Coronary artery (tissue), 2 donors: ENCODE measurements around the gene ZNF419.
A peak's percentile ranks its signal among the peaks of the same experiment; 100 is the strongest.
"Not testable (repeated sequence)": the region's sequence is repeated elsewhere in the genome, so short reads cannot be mapped to it uniquely, and the experiment has no call there.

Source experiments
- DNase-seq: peaks from one replicate; pipeline ENCODE4 v3.0.0-alpha.2; 2017; ENCODE audit warnings: low spot score
- H3K27ac ChIP-seq, 2 donors: fragments of 200-600 bp; sonication (generic); one replicate each; pipeline ENCODE4 v1.5.1; 2016 to 2019
- H3K4me3 ChIP-seq: fragments of 200-600 bp; sonication (generic); 2 replicates; pipeline ENCODE4 v1.5.1; 2016; ENCODE audit warnings: mild to moderate bottlenecking, moderate library complexity
- CTCF ChIP-seq: fragments of 200-600 bp; sonication (generic); IDR thresholded peaks from one replicate; pipeline ENCODE4 v1.5.1; 2019; ENCODE audit warnings: antibody characterized with exemption

ZNF419 gene

GRCh38 chr19:57512845-57513244, 25.3 kb downstream of the ZNF419 start:
- no peak for TF ChIP-seq CTCF
- DNase-seq, result no peak
- Histone ChIP-seq H3K27ac (no peak overlapping the region), H3K4me3 (peak overlapping the region; percentile 17)

- no peak overlapping the region for H3K27ac ChIP-seq
- TF ChIP-seq CTCF, result no peak
- H3K4me3 ChIP-seq, result no peak overlapping the region
- no peak for DNase-seq
Observed at GRCh38 chr19:57515255-57515654, 27.7 kb downstream of the ZNF419 start.

- H3K4me3 ChIP-seq, DNase-seq, H3K27ac ChIP-seq: not testable (repeated sequence)
Observed at GRCh38 chr19:57518021-57518420, 30.5 kb downstream of the ZNF419 start.

DNA sequence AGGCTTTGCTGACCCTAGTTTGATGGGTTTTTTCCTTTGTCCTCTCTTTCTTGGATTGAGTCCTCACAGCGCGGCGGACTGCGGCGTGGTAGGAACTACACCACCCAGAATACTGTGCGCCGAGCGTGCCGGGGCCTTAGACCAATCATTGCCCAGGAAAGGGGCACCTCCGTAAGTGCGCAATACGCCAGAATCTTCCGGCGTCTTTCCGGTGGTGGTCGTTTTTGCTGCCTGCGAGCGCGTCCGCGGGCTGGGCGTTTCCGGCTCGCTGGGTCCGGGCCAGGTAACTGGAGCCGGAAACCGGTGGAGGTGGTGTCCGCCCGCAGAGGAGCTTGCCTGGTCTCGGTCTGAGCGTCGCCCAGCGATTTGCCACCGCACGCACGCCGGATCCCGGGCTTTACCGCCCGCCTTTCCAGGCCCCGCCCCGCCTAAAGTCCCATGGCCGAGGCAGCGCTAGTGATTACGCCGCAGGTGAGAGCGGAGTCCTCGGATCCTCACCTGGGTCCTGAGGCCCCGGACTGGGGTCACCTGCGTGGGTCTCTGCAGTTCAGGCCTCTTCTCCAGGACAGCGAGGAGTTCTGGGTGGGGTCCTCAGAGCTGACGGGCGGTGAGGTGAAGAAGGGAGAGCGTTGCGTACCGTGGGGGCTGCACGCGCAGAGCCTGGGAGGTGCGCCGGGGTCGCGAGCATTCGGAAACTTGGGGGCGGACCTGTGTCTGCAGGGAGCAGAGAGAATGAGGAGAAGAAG, 39.8 kb downstream of the ZNF419 start, which contains the start of gene ZNF549:
ZNF549 (plus strand) TSS at position 221 of the 746 bp plus-strand sequence; CDS start at position 439, 218 bp downstream.
- Histone ChIP-seq H3K27ac (peak within 1 kb of the TSS; percentile 72 to 87), H3K4me3 (peak within 1 kb of the TSS; percentile 92)
- peak; percentile 93 for DNase-seq
- TF ChIP-seq CTCF, result no peak

DNA sequence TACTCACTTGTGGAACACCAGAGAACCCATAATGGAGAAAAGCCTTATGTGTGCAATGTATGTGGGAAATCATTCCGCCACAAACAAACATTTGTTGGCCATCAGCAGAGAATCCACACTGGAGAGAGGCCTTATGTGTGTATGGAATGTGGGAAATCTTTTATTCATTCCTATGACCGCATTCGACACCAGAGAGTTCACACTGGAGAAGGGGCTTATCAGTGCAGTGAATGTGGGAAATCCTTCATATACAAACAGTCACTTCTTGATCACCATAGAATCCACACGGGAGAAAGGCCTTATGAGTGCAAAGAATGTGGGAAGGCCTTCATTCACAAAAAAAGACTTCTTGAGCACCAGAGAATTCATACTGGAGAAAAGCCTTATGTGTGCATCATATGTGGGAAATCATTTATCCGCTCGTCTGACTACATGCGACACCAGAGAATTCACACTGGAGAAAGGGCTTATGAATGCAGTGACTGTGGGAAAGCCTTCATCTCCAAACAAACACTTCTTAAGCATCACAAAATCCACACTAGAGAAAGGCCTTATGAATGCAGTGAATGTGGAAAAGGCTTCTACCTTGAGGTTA, 50.5 kb downstream of the ZNF419 start:
- Histone ChIP-seq H3K4me3 (peak overlapping the region; percentile 41), H3K27ac (no peak overlapping the region)
- no peak for TF ChIP-seq CTCF
- no peak for DNase-seq
